Stimulated activated CD4-positive, alpha-beta T cell treated with anti-CD3 and anti-CD28 coated beads, Interleukin-4, amount 100 ng/mL, for 48 hours (primary cell): ENCODE measurements around the gene ADGRL2.

Experiments
- DNase-seq, 2 donors: peaks; one replicate each; pipeline ENCODE4 v3.0.0-alpha.2; 2020; ENCODE audit warnings: low read depth in 2 of 2

ADGRL2 gene

DNA sequence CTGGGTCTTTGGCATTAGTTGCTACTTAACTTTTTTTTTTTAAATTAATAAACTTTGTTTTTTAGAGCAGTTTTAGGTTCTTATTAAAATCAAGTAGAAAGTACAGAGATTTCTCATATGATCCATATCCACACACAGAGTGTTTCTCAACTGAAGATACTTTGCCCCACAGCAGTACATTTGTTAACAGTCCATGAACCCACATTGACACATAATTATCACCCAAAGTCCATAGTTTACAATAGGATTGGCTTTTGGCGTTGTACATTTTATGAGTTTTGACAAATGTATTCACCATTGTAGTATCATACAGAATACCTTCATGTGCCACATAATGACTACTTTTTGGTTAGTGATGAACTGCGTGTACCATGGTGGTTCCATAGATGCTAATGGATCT lies 106.8 kb downstream of the ADGRL2 start:
- no peak for DNase-seq

- no peak for DNase-seq
Observed at GRCh38 chr1:81912383-81912782, 111.6 kb downstream of the ADGRL2 start.

DNA sequence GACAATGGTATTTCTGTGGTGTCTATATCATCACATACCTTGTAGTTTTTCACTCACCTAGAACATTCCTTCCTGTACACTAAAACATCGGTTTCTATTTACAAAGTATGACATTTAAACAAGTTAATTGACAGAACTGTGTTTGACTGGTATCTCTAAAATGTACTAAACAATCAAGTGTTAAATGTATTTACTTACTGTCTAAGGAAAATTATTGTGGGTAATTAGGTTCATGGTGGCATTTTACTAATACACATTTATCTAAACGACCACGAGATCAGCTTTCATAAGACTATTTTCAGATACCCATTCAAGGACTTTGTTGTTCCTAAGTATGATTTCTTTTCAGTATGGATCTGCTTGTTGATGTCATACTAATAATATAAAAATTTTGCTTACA lies 115.2 kb downstream of the ADGRL2 start:
- DNase-seq: no peak

- DNase-seq: no peak
Observed at GRCh38 chr1:81920245-81920740, 119.6 kb downstream of the ADGRL2 start.

DNA sequence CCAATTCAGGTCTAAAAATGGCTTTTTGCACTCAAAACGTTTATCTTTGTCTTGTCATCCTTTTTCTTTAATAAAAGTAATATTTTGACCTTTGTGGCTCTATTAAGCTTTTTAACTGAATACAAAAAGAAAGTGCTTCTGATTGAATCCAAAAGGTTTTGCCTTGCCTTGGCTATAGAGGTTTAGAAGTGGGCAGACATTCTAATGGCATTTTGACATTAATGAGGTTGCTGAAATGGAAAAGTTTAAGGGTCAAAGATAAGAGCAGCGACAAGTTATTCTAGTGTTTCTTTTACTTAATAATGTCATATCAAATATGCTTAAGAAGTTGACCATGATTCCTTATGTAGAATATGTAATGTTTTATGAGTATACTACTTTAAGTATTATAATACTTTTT lies 120.2 kb downstream of the ADGRL2 start:
- DNase-seq: no peak

DNA sequence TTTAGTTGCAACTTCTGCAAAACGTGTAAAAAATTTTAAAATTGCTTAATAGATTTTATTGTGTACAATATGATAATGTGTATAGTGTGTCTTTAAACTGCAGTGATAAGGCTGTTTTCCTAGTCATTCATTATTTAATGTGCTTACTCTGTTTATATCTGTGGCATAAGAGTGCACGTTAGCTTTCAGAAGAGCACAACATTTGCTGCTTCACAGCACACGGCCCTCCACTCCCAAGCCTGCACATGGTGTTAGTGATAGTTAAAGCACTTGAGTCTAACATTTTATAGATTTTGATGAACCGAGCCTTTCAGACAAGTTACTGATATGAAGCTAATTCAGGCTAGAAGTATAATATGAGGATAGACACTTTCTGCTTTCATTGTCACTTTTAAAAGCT lies 120.6 kb downstream of the ADGRL2 start:
- no peak for DNase-seq

DNA sequence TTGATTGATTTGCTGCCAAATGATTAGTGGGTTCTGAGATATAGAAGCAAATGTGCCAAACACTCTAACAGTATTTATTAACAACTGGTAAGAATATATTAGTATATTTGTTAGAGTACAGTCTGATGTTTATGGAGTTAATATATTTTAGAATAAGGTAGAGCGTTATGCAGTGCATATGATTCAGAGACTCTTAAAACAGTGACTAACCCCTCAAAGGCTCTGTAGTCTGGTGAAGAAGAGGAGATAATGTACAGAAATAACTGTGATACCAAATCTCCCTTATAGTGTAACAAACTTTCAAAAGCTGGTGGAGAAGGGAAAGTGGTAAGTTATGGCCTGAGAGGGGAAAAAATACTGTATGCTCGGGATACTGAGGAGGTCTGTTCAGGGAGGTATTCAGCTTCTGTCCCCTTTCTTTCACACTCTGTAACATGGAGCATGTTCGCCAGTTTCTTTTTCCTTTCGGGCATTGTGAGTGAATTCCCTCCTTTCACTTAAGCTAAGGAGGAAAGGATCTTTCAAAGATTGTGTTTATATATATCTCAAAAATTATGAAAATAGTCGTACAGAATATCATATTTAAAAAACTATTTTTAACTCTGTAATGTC lies 121.2 kb downstream of the ADGRL2 start:
- no peak for DNase-seq

GRCh38 chr1:81922955-81923354 lies 122.2 kb downstream of the ADGRL2 start:
- no peak for DNase-seq

DNA sequence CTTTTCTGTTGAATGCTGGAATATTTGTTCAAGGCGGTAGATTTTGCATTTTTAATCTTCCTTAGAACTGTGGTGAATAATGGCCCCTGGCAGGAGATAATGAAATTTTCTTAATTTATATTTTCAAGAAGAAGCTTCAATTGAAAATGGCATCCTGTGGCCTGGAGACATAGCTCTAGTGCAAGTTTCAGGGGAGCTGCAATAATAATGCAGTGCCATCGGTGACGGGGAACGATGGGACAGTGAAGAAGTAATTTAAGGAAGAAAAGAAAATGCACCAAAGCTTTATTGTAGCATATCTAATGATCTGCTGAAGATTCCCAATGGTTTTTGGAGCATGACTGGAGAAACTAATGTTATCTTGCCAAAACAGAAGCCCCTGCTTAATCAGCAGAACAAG lies 128.4 kb downstream of the ADGRL2 start:
- no peak for DNase-seq

DNA sequence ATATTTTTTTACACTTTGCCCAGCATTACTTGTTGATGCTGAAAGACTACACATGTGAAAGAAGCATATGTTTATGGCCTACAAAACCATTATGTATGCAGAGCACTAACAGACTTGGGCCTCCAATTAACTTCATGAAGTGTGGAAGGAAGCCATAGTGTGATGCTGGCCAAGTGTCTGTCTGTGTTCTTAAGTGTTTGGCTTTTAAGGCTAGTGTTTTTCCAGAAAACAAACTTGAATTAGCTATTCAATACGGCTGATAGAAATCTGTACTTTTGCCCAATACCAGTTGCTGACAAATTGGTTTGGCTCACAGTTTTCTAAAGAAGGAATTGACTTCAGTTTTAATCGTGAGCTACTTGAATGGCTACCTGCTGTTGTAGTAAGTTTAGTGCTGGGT lies 136.1 kb downstream of the ADGRL2 start:
- DNase-seq: no peak

DNA sequence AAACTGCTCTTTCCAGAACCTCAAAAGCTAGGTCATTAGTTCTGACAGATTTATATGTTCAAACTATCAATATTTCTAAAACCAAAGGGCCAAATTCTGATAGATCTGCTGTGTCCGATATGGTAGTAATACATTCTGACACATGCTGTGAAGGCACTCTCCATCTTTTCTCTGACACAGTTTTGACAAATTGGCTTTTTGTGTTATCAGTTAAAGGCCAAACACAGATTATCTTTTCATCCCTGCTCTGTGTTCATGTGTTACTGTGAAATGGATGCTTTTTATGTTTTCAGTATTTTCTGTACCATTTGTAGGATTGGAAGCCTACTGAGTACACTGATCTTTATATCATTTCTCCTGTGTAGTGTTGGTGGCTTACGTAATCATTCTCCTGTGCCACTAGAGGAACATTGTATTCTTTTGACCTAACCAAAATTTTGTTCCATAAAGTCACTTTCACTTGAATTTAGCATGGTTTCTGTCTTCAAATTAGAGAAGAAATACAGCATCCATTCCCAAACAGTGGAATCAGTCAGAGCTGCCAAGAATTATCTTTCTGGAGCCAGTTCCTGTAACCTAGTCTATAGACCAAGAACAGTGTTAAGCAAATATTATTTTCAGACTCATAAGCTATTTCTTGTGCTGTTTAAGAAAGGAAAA lies 137.2 kb downstream of the ADGRL2 start:
- DNase-seq: no peak

DNA sequence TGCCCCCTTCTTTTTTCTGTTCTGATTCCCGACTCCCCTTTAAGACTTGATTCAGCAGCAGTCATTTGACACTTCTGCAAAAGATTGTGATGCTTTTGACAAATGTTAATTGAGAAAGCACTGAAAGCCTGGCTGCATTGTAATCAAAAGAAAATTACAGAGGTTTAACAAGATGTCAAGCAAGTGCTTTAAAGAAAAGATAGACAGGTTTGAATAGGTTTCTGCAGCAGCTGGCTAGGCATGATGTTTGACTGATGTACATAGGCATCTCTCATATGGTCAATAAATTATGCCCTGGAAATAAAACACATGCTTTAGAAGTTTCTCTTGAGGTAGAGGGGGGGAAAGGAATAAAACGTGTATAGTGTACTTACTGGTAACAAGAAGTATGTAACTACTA lies 147.8 kb downstream of the ADGRL2 start:
- no peak for DNase-seq

DNA sequence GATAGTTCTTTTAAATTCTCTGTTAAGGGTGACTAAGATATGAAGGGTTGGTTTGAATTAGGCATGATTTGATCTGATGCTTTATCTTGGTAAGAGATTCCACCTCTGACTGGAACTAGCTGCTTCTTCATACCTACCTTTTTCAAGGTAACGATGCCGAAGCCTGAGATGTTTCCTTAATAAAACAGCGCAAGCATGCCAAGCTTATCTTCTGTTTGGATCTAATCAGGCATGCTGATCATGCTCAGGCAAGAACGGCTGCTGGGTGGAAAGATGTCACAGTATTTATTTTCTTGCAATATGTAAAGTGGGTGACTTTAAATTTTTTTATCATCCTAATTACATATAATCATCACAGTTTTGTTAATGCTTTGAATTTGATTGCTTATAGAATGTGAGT lies 148.7 kb downstream of the ADGRL2 start:
- no peak for DNase-seq

GRCh38 chr1:81950037-81950436 lies 149.3 kb downstream of the ADGRL2 start:
- DNase-seq: no peak

DNA sequence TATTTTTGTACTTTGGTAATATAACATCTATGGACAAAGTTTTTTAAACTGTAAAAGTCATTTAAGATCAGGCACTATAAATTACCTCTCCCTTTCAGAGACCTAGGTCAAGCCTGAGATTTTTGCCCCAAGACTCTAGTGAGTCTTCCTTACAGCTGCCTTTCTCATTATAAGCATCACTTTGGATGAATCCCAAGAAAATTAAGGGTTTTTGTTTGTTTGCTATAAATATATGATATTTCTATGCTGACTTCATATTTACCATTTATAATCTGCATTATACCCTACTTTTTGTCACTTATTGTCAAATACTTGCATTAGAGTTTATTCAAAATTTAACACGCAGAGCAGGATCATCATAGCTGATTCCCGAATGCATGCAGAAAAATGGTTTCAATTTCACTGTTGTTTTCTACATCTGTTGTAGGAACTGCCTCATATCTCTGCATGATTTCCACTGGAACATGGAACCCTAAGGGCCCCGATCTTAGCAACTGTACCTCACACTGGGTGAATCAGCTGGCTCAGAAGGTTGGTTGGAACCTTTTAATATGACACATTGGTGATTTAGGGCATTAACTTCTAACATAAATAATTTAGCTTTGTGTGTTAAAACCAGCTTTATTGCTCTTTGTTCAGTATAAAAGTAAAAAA lies 150.0 kb downstream of the ADGRL2 start:
- no peak for DNase-seq

DNA sequence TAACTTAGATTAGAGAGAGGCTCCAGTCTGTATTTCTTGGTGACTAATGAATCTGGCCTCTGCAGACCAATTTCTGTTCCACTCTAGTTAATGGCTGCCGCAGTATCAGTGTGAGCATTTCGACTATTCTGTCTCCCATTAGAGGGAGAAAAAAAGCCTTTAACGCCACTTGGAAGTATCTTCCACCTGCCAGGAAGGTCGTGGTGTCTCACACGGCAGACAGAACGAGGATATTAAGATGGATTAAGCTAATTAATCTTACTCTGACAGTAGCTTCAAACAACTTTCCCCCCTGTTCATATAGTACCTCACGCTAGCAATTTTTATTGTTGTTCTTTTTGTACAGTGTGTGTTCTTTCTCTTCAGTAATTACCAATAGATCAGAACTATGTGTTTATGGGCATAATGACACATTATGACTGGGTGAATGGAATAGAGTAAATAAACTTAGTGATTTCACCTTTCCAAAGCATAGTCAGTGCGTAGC lies 153.8 kb downstream of the ADGRL2 start:
- DNase-seq: no peak

DNA sequence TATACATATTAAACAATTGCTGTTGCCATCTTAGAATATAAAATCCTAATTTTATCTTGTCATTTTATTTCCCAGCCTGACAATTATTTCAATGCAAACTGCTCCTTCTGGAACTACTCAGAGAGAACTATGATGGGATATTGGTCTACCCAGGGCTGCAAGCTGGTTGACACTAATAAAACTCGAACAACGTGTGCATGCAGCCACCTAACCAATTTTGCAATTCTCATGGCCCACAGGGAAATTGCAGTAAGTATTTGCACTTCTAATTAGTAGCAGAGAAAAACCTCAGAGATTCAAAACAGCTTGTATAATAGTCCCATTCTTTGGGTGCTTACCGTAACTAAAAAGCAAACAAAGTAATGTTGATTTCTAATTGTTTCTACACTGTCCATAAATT lies 167.2 kb downstream of the ADGRL2 start:
- DNase-seq: no peak

DNA sequence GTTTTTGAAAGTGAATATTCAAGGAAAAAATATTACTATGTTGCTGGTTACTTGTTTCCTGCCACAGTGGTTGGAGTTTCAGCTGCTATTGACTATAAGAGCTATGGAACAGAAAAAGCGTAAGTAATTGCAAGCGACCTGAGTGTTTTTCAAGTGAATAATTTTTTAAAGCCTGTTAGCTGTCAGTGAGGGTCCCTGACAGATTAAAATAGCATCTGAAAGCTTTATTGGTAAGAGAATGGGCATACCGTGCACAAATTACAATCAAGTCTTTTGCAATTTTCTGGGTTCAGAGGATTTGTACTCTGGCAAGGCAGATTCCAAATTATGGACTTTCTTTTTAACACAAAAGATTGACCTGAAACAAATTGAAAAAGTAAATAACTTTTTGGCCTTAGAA lies 169.7 kb downstream of the ADGRL2 start:
- DNase-seq: no peak

DNA sequence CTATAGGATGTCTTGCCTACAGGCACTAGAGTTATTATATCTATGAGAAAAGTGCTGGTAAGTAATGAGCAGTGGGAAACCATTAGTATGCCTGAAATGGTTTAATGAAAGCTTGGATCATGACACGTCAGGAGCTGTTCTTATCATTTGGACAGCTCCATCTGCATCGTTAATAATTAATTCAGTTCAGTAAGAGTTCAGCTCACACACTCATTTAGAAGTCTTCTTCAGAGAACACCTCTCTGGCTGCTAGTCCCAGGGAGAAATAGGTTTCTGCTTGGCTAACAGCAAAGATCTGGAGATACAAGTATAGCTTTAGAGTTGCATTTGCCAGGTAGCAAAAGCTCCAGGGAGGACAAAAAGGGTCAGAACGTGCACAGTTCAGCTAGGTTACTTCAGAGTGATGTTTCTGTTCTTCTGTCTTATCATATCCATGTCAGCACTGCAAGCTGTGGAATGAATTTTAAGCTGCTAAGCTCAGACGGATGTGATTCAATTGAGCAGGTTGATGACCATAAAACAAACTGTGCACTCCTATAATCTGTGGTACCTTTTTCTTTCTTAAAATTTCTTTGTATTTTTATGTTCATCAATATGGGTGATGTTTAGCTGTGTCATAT lies 173.6 kb downstream of the ADGRL2 start:
- no peak for DNase-seq

- no peak for DNase-seq
Observed at GRCh38 chr1:81974883-81975555, 174.3 kb downstream of the ADGRL2 start.

DNA sequence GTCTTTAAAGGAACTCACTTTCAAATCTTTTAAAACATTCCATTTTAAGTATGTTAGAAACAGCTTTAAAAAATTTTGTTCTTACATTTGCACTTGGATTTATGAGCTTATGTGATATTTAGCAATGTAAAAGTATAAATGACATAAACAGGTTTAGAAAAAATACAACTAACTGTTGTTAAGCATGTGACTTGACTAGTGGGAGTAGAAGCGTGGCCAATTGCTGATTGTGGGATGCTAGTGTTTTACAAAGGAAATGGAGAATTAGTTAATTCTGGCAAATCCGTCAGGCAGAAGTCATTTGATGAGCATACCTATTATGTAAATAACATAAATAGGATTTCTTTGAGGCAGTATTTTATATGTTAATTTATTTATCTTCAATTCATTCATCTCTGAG lies 175.8 kb downstream of the ADGRL2 start:
- DNase-seq: no peak

- no peak for DNase-seq
Observed at GRCh38 chr1:81978945-81979344, 178.2 kb downstream of the ADGRL2 start.
